GM12878 (cell line): ENCODE data around the gene CD70. TPM values are rescaled to one million over a fixed set of nuclear protein-coding genes. Genes with fewer than 3 reads are reported as not detected.
A peak's percentile ranks its signal among the peaks of the same experiment; 100 is the strongest.
"Not testable (repeated sequence)": the region's sequence is repeated elsewhere in the genome, so short reads cannot be mapped to it uniquely, and the experiment has no call there.

Experiments
- ATAC-seq: fragments of 200-7000 bp; cut with Tn5 transposase; 3 replicates; pipeline ENCODE4 v1.9.1; 2020; ENCODE audit warnings: mild to moderate bottlenecking, moderate library complexity
- BruUV-seq: library from RNA; stranded (reverse); fragments of 400-500 nt; replicated peaks from 2 replicates; lab custom pipeline; 2021; lab: Mats Ljungman, UMichigan
- CTCF ChIA-PET: fragments of 300-600 bp; sonication (Branson Sonifier 250); formaldehyde crosslinking; extraction: SDS; loops from one replicate; lab custom pipeline; 2021; ENCODE audit warnings: inconsistent platforms; lab: Yijun Ruan, JAX
- POLR2A ChIA-PET: fragments of 350-600 bp; formaldehyde crosslinking; extraction: SDS; loops from one replicate; lab custom pipeline; 2021; ENCODE audit warnings: inconsistent platforms; lab: Charles Lee
- RAD21 ChIA-PET: fragments of 300-600 bp; sonication (Branson Sonifier 250); formaldehyde crosslinking; loops from one replicate; lab custom pipeline; 2023; ENCODE audit warnings: antibody characterized with exemption; ENCODE audit not compliant: unreplicated experiment; lab: Charles Lee
- SMC1A ChIA-PET: fragments of 300-600 bp; sonication (Branson Sonifier 250); formaldehyde crosslinking; loops from one replicate; lab custom pipeline; 2023; ENCODE audit not compliant: unreplicated experiment, uncharacterized antibody; lab: Charles Lee
- DNase-seq: peaks from one replicate; pipeline ENCODE4 v3.0.0-alpha.2; 2011; ENCODE audit warnings: low read depth, low spot score
- FAIRE-seq: peaks from 3 replicates; lab custom pipeline; 2011; peaks lifted over from hg19 to GRCh38; lab: Jason Lieb, UNC
- H2AFZ ChIP-seq: 2 replicates; pipeline ENCODE4 v1.6.0; 2011; ENCODE audit warnings: low read depth, low read length, control low read depth; ENCODE audit not compliant: control insufficient read depth
- H3K27ac ChIP-seq: 2 replicates; pipeline ENCODE4 v1.5.1; 2011; ENCODE audit warnings: control low read depth; ENCODE audit not compliant: control insufficient read depth, insufficient read depth
- H3K27me3 ChIP-seq, 2 experiments: replicated peaks in 1 of 2; 2 replicates each; pipeline versions ENCODE4 v1.6.0 to v1.6.1; 2011; ENCODE audit warnings: low read length in 1 of 2; ENCODE audit not compliant: control insufficient read depth in 2 of 2, insufficient read depth in 2 of 2
- H3K36me3 ChIP-seq, 2 experiments: 2 replicates each; pipeline ENCODE4 v1.5.1; 2011; ENCODE audit warnings: low read length in 1 of 2; ENCODE audit not compliant: control insufficient read depth in 2 of 2, insufficient read depth in 2 of 2
- H3K4me1 ChIP-seq: 2 replicates; pipeline ENCODE4 v1.6.1; 2011; ENCODE audit warnings: mild to moderate bottlenecking, low read length, moderate library complexity, mixed read lengths; ENCODE audit not compliant: control insufficient read depth, insufficient read depth
- H3K4me2 ChIP-seq: 2 replicates; pipeline ENCODE4 v1.6.0; 2011; ENCODE audit warnings: control low read depth; ENCODE audit not compliant: control insufficient read depth, insufficient read depth
- H3K4me3 ChIP-seq: fragments of 200-600 bp; sonication (generic); 2 replicates; pipeline ENCODE4 v1.5.1; 2016
- H3K79me2 ChIP-seq: 2 replicates; pipeline ENCODE4 v1.6.0; 2011; ENCODE audit warnings: low read length; ENCODE audit not compliant: control insufficient read depth, insufficient read depth
- H3K9ac ChIP-seq: 2 replicates; pipeline ENCODE4 v1.8.0; 2011; ENCODE audit warnings: low read length, control low read depth, mixed read lengths; ENCODE audit not compliant: control insufficient read depth, insufficient read depth
- H3K9me3 ChIP-seq: replicated peaks from 3 replicates; pipeline ENCODE4 v1.5.1; 2011; ENCODE audit warnings: mild to moderate bottlenecking, low read length; ENCODE audit not compliant: control insufficient read depth, insufficient read depth
- H4K20me1 ChIP-seq: 2 replicates; pipeline ENCODE4 v1.6.0; 2011; ENCODE audit not compliant: control insufficient read depth, insufficient read depth
- CREM ChIP-seq: IDR thresholded peaks from 2 replicates; pipeline ENCODE4 v1.6.1; 2014; ENCODE audit warnings: antibody characterized with exemption, low read depth
- EED ChIP-seq: sonication (generic); IDR thresholded peaks from 2 replicates; pipeline ENCODE4 v1.6.1; 2016; ENCODE audit warnings: antibody characterized with exemption, low read depth
- MTA3 ChIP-seq: IDR thresholded peaks from 2 replicates; pipeline ENCODE4 v1.6.1; 2012; ENCODE audit warnings: low read length, inconsistent platforms, borderline replicate concordance
- NBN ChIP-seq: fragments of 450-650 bp; IDR thresholded peaks from 2 replicates; pipeline ENCODE4 v1.6.1; 2016
- NR2F1 ChIP-seq: fragments of 450-650 bp; conservative IDR thresholded peaks from 2 replicates; pipeline ENCODE4 v1.6.1; 2017; ENCODE audit warnings: mild to moderate bottlenecking
- POLR2A ChIP-seq: IDR thresholded peaks from 2 replicates; pipeline ENCODE4 v1.6.1; 2011; ENCODE audit warnings: low read depth, mild to moderate bottlenecking, low read length
- RAD21 ChIP-seq: IDR thresholded peaks from 2 replicates; pipeline ENCODE4 v1.6.1; 2011; ENCODE audit warnings: mild to moderate bottlenecking, low read depth, low read length, moderate library complexity; ENCODE audit not compliant: insufficient read depth
- RFX5 ChIP-seq: IDR thresholded peaks from 2 replicates; pipeline ENCODE4 v1.6.1; 2011; ENCODE audit warnings: low read depth, low read length, improper control_type of control experiment
- SPI1 ChIP-seq: IDR thresholded peaks from 2 replicates; pipeline ENCODE4 v1.6.1; 2011; ENCODE audit warnings: low read depth, mild to moderate bottlenecking, low read length, moderate library complexity, borderline replicate concordance; ENCODE audit not compliant: insufficient read depth
- ZNF217 ChIP-seq: fragments of 450-650 bp; IDR thresholded peaks from 2 replicates; pipeline ENCODE4 v1.6.1; 2017; ENCODE audit warnings: antibody characterized with exemption, mild to moderate bottlenecking
- ZNF622 ChIP-seq: fragments of 450-650 bp; IDR thresholded peaks from 2 replicates; pipeline ENCODE4 v1.6.1; 2017; ENCODE audit warnings: mild to moderate bottlenecking, inconsistent platforms
- WGBS: methylation state at CpG from one replicate; pipeline ENCODE4 v1.1.6; 2016; ENCODE audit warnings: low lambda C conversion rate; ENCODE audit not compliant: insufficient replicate concordance, insufficient coverage; ENCODE audit errors: missing lambda C conversion rate; 5-methylcytosine and 5-hydroxymethylcytosine counted together
- in situ Hi-C: fragments of 300-500 bp; cut with MboI; formaldehyde crosslinking; loops from 9 replicates; pipeline ENCODE4 v1.14.3; 2018; ENCODE audit warnings: mixed read lengths
- intact Hi-C: fragments of 100-400 bp; cut with micrococcal nuclease; formaldehyde crosslinking; loops from one replicate; pipeline ENCODE4 v1.14.2; 2022; ENCODE audit not compliant: unreplicated experiment
- polyA plus RNA-seq, 11 experiments: library from polyadenylated mRNA; depleted of rRNA in 4 of 11; unstranded in 6 of 11; stranded (reverse) in 5 of 11; fragments of >200 nt; fragmentation: Nextera tagmentation in 4 of 11; fragmentation: Illumina TruSeq in 1 of 11; extraction: Ambion mirVana in 4 of 11; extraction: Trizol in 1 of 11; gene quantifications; 1 replicate in 1 of 11; 2 replicates in 10 of 11; pipeline versions ENCODE4 v1.2.1 to v1.2.3, GENCODE V29; 2011 to 2016; ENCODE audit warnings: inconsistent platforms in 2 of 11, missing spikeins in 2 of 11, low read depth in 1 of 11
- total RNA-seq, 4 experiments: library from RNA; depleted of rRNA in 3 of 4; stranded (reverse); fragments of >200 nt in 3 of 4; fragmentation: Illumina TruSeq in 1 of 4; extraction: Trizol in 1 of 4; gene quantifications; 2 replicates each; pipeline versions ENCODE4 v1.2.1 to v1.2.3, GENCODE V29; 2013 to 2021
- TF ChIP-seq, protein P1 (sequence below): IDR thresholded peaks from 2 replicates; pipeline ENCODE4 v1.6.1; 2012; ENCODE audit warnings: low read depth, low read length, improper control_type of control experiment
- TF ChIP-seq, protein P2 (sequence below): fragments of 450-650 bp; IDR thresholded peaks from 2 replicates; pipeline ENCODE4 v1.6.1; 2017; ENCODE audit warnings: mild to moderate bottlenecking

The CD70 gene
- total and polyA plus RNA-seq, 10 of the 15 experiments (the other 5 are each of a cell fraction or from before 2014, with no cell fraction given) = 16.4 to 441 (median 265) TPM

DNA sequence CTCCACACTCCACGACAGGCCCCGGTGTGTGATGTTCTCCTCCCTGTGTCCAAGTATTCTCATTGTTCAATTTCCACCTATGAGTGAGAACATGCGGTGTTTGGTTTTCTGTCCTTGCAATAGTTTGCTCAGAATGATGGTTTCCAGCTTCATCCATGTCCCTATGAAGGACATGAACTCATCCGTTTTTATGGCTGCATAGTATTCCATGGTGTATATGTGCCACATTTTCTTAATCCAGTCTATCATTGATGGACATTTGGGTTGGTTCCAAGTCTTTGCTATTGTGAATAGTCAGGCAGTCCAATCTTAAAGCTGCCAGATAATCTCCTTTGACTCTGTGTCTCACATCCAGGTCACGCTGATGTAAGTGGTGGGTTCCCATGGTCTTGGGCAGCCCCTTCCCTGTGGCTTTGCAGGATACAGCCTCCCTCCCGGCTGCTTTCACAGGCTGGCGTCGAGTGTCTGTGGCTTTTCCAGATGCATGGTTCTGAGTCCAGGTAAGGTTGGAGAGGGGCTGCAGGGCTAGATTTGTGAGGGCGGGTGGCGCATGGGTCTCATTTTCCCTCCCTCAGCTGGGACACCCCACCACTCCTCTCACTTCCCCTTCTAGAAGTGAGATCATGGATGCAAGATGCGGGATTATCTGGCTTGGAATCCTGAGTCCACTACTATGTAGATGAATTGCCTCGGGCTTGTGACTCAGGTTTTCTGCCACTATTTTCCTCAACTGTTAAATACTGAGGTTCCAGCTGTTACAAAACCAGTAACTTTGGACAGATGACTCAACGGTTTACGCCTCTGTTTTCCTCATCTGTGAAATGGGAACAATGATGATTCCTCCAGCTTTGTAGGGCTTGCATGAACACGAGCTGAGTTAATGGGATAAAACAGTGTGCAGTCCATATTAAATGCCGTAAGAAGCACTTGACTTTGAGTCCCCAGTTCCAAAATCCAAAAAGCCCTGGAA lies 8.2 kb downstream of the CD70 start:
- ChIA-PET CTCF (interaction anchor here (0.8 to 1.3 kb wide), 3 partner anchors 30 to 66 kb away, joined by 4 to 6 read pairs (median 4); no protein-coding TSS in a partner anchor), SMC1A (interaction anchor here (0.5 kb wide), 1 partner anchor 395 kb away, joined by 3 read pairs; no protein-coding TSS in a partner anchor), POLR2A (interaction anchor here (0.7 to 1.2 kb wide), 4 partner anchors 12 to 66 kb away, joined by 3 to 7 read pairs (median 4); no protein-coding TSS in a partner anchor), RAD21 (interaction anchor here (0.6 kb wide), 1 partner anchor 12 kb away, joined by 3 read pairs; no protein-coding TSS in a partner anchor)
- H3K27ac ChIP-seq, H3K9ac ChIP-seq, DNase-seq, in situ Hi-C loops, H3K4me3 ChIP-seq, ATAC-seq, H3K27me3 ChIP-seq, intact Hi-C loops, H3K9me3 ChIP-seq, H4K20me1 ChIP-seq, H3K4me2 ChIP-seq, H2AFZ ChIP-seq, BruUV-seq, FAIRE-seq: not testable (repeated sequence)
- H3K4me1 ChIP-seq = peaks cover 34% of the 10 kb centered on the region
- 91% methylated on average over 14 of the region's 16 CpGs for WGBS
- H3K36me3 ChIP-seq = peaks cover 11 to 21% of the 10 kb centered on the region in 2 experiments; a peak in 3 of 4 replicates
- H3K79me2 ChIP-seq = peaks cover 35% of the 10 kb centered on the region
- TF ChIP-seq SPI1 = peak; percentile 62; the same call in 1 of the 2 replicates
- TF ChIP-seq EED = peak; percentile 32; the same call in 1 of the 2 replicates

DNA sequence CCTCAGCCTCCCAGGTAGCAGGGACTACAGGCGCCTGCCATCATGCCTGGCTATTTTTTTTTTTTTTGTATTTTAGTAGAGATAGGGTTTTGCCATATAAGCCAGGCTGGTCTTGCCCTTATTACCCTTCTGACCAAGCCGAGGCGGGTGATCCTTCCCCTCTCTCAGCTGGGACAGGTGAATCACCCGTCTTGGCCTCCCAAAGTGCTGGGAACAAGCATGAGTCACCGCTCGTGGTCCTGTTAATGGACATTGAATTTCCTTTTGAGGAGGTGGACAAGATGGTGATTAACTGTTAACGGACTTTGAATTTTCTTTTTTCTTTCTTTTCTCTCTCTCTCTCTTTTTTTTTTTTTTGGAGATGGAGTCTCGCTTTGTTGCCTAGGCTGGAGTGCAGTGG lies 10.6 kb downstream of the CD70 start:
- ChIA-PET CTCF (no interaction called here), RAD21 (interaction anchor here (1.0 kb wide), 1 partner anchor 50 kb away, joined by 3 read pairs; the partner anchor contains the start of gene TNFSF9), SMC1A (interaction anchor here (0.8 kb wide), 1 partner anchor 12 kb away, joined by 3 read pairs; no protein-coding TSS in a partner anchor), POLR2A (interaction anchor here (0.6 to 1.1 kb wide), 4 partner anchors 8 to 100 kb away, joined by 3 to 6 read pairs (median 4); no protein-coding TSS in a partner anchor)
- WGBS = 81% methylated on average over 7 of the region's 8 CpGs
- peaks cover 2% of the 10 kb centered on the region; the same call in 2 of the 3 replicates for H3K9me3 ChIP-seq
- H3K4me1 ChIP-seq = peaks cover 50% of the 10 kb centered on the region
- H3K27me3 ChIP-seq = no peaks in the 10 kb centered on the region
- FAIRE-seq = no peak
- 0 out of 2 replicates have a peak overlapping the region, but pooled peaks have one; percentile 30 for H3K4me2 ChIP-seq
- H3K27ac ChIP-seq = 0 out of 2 replicates have a peak overlapping the region, but pooled peaks have one; percentile 37
- in situ Hi-C loops (no loop called here), intact Hi-C loops (no loop called here)
- peaks cover 5 to 12% of the 10 kb centered on the region in 2 experiments; a peak in 3 of 4 replicates for H3K36me3 ChIP-seq
- peaks cover 11% of the 10 kb centered on the region for H3K79me2 ChIP-seq
- H2AFZ ChIP-seq = no peak overlapping the region
- no peaks in the 10 kb centered on the region for H4K20me1 ChIP-seq
- DNase-seq = no peak
- ATAC-seq = no peak
- BruUV-seq = no TSS peak
- H3K4me3 ChIP-seq = no peak overlapping the region
- H3K9ac ChIP-seq = no peak overlapping the region
- TF ChIP-seq RFX5 (no peak), NR2F1 (no peak), RAD21 (no peak), MTA3 (no peak), CREM (no peak), ZNF217 (no peak), ZNF622 (no peak), NBN (0 out of 2 replicates have a peak, but pooled peaks have one; percentile 25), POLR2A (0 out of 2 replicates have a peak, but pooled peaks have one; percentile 21)
- TF ChIP-seq, protein P1, sequence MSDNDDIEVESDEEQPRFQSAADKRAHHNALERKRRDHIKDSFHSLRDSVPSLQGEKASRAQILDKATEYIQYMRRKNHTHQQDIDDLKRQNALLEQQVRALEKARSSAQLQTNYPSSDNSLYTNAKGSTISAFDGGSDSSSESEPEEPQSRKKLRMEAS = no peak
- TF ChIP-seq, protein P2, sequence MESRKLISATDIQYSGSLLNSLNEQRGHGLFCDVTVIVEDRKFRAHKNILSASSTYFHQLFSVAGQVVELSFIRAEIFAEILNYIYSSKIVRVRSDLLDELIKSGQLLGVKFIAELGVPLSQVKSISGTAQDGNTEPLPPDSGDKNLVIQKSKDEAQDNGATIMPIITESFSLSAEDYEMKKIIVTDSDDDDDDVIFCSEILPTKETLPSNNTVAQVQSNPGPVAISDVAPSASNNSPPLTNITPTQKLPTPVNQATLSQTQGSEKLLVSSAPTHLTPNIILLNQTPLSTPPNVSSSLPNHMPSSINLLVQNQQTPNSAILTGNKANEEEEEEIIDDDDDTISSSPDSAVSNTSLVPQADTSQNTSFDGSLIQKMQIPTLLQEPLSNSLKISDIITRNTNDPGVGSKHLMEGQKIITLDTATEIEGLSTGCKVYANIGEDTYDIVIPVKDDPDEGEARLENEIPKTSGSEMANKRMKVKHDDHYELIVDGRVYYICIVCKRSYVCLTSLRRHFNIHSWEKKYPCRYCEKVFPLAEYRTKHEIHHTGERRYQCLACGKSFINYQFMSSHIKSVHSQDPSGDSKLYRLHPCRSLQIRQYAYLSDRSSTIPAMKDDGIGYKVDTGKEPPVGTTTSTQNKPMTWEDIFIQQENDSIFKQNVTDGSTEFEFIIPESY = peak; percentile 32; the same call in 1 of the 2 replicates
